SK-N-SH treated with all-trans-retinoic acid at 6 μM for 48 hours (cell line): Measurements from ENCODE around the gene KSR2.

Source experiments
- BACH2 ChIP-seq: fragments of 250-450 bp; sonication (Bioruptor Pico); IDR thresholded peaks from 2 replicates; pipeline ENCODE4 v1.9.0; 2021; ENCODE audit warnings: mild to moderate bottlenecking, borderline replicate concordance
- OSR1 ChIP-seq: fragments of 250-450 bp; sonication (Bioruptor Pico); IDR thresholded peaks from 2 replicates; pipeline ENCODE4 v1.8.0; 2022; ENCODE audit warnings: moderate library complexity, mild to moderate bottlenecking, inconsistent platforms
- ZFP3 ChIP-seq: fragments of 250-450 bp; sonication (Bioruptor Pico); IDR thresholded peaks from 2 replicates; pipeline ENCODE4 v1.5.0; 2020; ENCODE audit warnings: mild to moderate bottlenecking, moderate library complexity
- ZFP30 ChIP-seq: fragments of 450-650 bp; formaldehyde crosslinking; IDR thresholded peaks from 2 replicates; pipeline ENCODE4 v1.5.0; 2022; ENCODE audit warnings: mild to moderate bottlenecking, moderate library complexity
- ZNF8 ChIP-seq: fragments of 450-650 bp; formaldehyde crosslinking; IDR thresholded peaks from 2 replicates; pipeline ENCODE4 v1.5.0; 2020; ENCODE audit warnings: mild to moderate bottlenecking, moderate library complexity
- TF ChIP-seq, protein P1 (sequence below): fragments of 250-450 bp; sonication (Bioruptor Pico); IDR thresholded peaks from 2 replicates; pipeline ENCODE4 v1.5.1; 2020; ENCODE audit warnings: low read depth, mild to moderate bottlenecking, moderate library complexity
- TF ChIP-seq, protein P2 (sequence below): fragments of 250-450 bp; sonication (Bioruptor Pico); IDR thresholded peaks from 2 replicates; pipeline ENCODE4 v1.8.0; 2020; ENCODE audit warnings: mild to moderate bottlenecking, moderate library complexity, borderline replicate concordance

DNA sequence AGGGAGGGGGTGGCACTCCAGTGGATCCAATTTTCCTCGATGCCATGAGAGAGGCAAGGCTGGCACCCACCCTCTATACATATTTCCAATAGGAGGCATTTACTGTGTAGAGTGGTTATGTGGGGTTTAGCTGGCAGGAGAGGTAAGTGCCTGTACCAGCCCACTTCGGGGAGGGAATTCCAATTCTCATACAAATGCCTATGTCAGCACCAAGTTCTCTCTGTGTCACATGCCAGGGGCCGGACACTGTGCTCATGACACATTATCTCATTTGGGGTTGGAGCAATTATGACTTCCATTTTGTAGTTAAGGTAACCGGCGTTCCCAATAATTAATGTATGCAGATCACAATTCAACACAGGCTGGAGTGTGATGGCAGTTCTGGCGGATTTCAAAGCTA is 284.3 kb downstream of the KSR2 start:
- TF ChIP-seq ZNF8 (CRISPR knock-in tag), result no peak
- TF ChIP-seq ZFP30 (CRISPR knock-in tag), result no peak
- TF ChIP-seq BACH2, result no peak
- TF ChIP-seq, protein P1, sequence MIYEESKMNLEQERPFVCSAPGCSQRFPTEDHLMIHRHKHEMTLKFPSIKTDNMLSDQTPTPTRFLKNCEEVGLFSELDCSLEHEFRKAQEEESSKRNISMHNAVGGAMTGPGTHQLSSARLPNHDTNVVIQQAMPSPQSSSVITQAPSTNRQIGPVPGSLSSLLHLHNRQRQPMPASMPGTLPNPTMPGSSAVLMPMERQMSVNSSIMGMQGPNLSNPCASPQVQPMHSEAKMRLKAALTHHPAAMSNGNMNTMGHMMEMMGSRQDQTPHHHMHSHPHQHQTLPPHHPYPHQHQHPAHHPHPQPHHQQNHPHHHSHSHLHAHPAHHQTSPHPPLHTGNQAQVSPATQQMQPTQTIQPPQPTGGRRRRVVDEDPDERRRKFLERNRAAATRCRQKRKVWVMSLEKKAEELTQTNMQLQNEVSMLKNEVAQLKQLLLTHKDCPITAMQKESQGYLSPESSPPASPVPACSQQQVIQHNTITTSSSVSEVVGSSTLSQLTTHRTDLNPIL (CRISPR knock-in tag), result no peak
- TF ChIP-seq OSR1 (CRISPR knock-in tag), result no peak
- TF ChIP-seq, protein P2, sequence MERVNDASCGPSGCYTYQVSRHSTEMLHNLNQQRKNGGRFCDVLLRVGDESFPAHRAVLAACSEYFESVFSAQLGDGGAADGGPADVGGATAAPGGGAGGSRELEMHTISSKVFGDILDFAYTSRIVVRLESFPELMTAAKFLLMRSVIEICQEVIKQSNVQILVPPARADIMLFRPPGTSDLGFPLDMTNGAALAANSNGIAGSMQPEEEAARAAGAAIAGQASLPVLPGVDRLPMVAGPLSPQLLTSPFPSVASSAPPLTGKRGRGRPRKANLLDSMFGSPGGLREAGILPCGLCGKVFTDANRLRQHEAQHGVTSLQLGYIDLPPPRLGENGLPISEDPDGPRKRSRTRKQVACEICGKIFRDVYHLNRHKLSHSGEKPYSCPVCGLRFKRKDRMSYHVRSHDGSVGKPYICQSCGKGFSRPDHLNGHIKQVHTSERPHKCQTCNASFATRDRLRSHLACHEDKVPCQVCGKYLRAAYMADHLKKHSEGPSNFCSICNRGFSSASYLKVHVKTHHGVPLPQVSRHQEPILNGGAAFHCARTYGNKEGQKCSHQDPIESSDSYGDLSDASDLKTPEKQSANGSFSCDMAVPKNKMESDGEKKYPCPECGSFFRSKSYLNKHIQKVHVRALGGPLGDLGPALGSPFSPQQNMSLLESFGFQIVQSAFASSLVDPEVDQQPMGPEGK (CRISPR knock-in tag), result no peak
- TF ChIP-seq ZFP3, result no peak
